Measurements from ENCODE around the gene SERPINB1. TPM values are rescaled to one million over a fixed set of nuclear protein-coding genes. Genes with fewer than 3 reads are reported as not detected.

Gene SERPINB1
- total RNA-seq, 1 experiment from 2014 or later: 73.2 TPM

- no TSS peak for BruUV-seq (replicated peaks)
- Histone ChIP-seq H3K4me1 (ENCODE audit: control insufficient read depth in 1 of 2, insufficient read depth in 2 of 2, low read length in 2 of 2) (peaks cover 11 to 34% of the 10 kb centered on the region in 2 experiments), H3K27ac (ENCODE audit: low read depth, low read length) (no peak overlapping the region), H3K79me2 (ENCODE audit: insufficient read depth, low read length) (no peaks in the 10 kb centered on the region), H3K27me3 (ENCODE audit: insufficient read depth, low read length) (no peaks in the 10 kb centered on the region), H3K4me2 (ENCODE audit: low read length) (no peak overlapping the region), H2AFZ (ENCODE audit: low read depth, low read length, poor library complexity, severe bottlenecking) (no peak overlapping the region), H3K9ac (ENCODE audit: low read length) (no peak overlapping the region), H3K36me3 (ENCODE audit: control insufficient read depth in 1 of 2, insufficient read depth in 2 of 2, low read length in 2 of 2) (no peaks in the 10 kb centered on the region), H3K9me3 (ENCODE audit: control insufficient read depth in 1 of 2, insufficient read depth in 1 of 2, low read depth in 1 of 2, low read length in 2 of 2) (no peaks in the 10 kb centered on the region), H3K9me2 (ENCODE audit: insufficient read depth) (no peaks in the 10 kb centered on the region), H3K4me3 (replicated peaks in 1 of 2; ENCODE audit: low read depth in 1 of 2, low read length in 2 of 2) (no peak overlapping the region), H4K20me1 (ENCODE audit: insufficient read depth) (no peaks in the 10 kb centered on the region)
- RAD21 ChIA-PET (ENCODE audit: low non-redundant PET in 1 of 2, low total read pairs in 2 of 2, uncharacterized antibody in 2 of 2, unreplicated experiment in 2 of 2): no interaction called here
- CTCF ChIA-PET: interaction anchor here (0.9 kb wide), 1 partner anchor 40 kb away, joined by 3 read pairs; no protein-coding TSS in a partner anchor
- intact Hi-C loops (cut with micrococcal nuclease): no loop called here
- POLR2A ChIA-PET: interaction anchor here (1.3 kb wide), 1 partner anchor 30 kb away, joined by 3 read pairs; the partner anchor contains the start of gene SERPINB1
- DNase-seq (ENCODE audit: low read depth, low spot score): no peak
- TF ChIP-seq MAX (IDR thresholded peaks at IDR 0.05) (no peak), EGR1 (IDR thresholded peaks at IDR 0.05; ENCODE audit: low read depth) (no peak), POLR2AphosphoS5 (IDR thresholded peaks at IDR 0.05; ENCODE audit: low read depth, low read length) (no peak)
- ATAC-seq: no peak
Measured at GRCh38 chr6:2871102-2871501, 29.4 kb upstream of the SERPINB1 start.

- H4K20me1 ChIP-seq (ENCODE audit: insufficient read depth): no peaks in the 10 kb centered on the region
- ATAC-seq (no peak), DNase-seq (ENCODE audit: low read depth, low spot score) (no peak)
- H3K4me2 ChIP-seq (ENCODE audit: low read length): no peak overlapping the region
- no peaks in the 10 kb centered on the region for H3K79me2 ChIP-seq (ENCODE audit: insufficient read depth, low read length)
- no peak overlapping the region for H3K9ac ChIP-seq (ENCODE audit: low read length)
- no peak overlapping the region for H3K27ac ChIP-seq (ENCODE audit: low read depth, low read length)
- no peaks in the 10 kb centered on the region for H3K36me3 ChIP-seq (ENCODE audit: control insufficient read depth in 1 of 2, insufficient read depth in 2 of 2, low read length in 2 of 2)
- no peak overlapping the region for H2AFZ ChIP-seq (ENCODE audit: low read depth, low read length, poor library complexity, severe bottlenecking)
- CTCF ChIA-PET: interaction anchor here (1.2 to 2.4 kb wide), 2 partner anchors 24 to 79 kb away, joined by 6 to 8 read pairs; no protein-coding TSS in a partner anchor
- POLR2A ChIA-PET: interaction anchor here (1.5 to 3.6 kb wide), 8 partner anchors 7 to 70 kb away, joined by 4 to 20 read pairs (median 9); partner anchors contain the start of gene SERPINB1
- no TSS peak for BruUV-seq (replicated peaks)
- TF ChIP-seq SRF (IDR thresholded peaks at IDR 0.05; ENCODE audit: low read depth) (no peak), SP1 (IDR thresholded peaks at IDR 0.05; ENCODE audit: low read depth) (no peak)
- no peaks in the 10 kb centered on the region for H3K27me3 ChIP-seq (ENCODE audit: insufficient read depth, low read length)
- intact Hi-C loops (cut with micrococcal nuclease): no loop called here
- H3K9me2 ChIP-seq (ENCODE audit: insufficient read depth): no peaks in the 10 kb centered on the region
- no peaks in the 10 kb centered on the region for H3K9me3 ChIP-seq (ENCODE audit: control insufficient read depth in 1 of 2, insufficient read depth in 1 of 2, low read depth in 1 of 2, low read length in 2 of 2)
- H3K4me3 ChIP-seq (replicated peaks in 1 of 2; ENCODE audit: low read depth in 1 of 2, low read length in 2 of 2): no peak overlapping the region
- RAD21 ChIA-PET (ENCODE audit: low non-redundant PET in 1 of 2, low total read pairs in 2 of 2, uncharacterized antibody in 2 of 2, unreplicated experiment in 2 of 2): no interaction called here
- peaks cover 13 to 35% of the 10 kb centered on the region in 2 experiments for H3K4me1 ChIP-seq (ENCODE audit: control insufficient read depth in 1 of 2, insufficient read depth in 2 of 2, low read length in 2 of 2)
Measured at GRCh38 chr6:2870046-2870636, 28.5 kb upstream of the SERPINB1 start.
